ENCODE measurements around the gene COL11A2. TPM values are rescaled to one million over a fixed set of nuclear protein-coding genes. Genes with fewer than 3 reads are reported as not detected.
A peak's percentile ranks its signal among the peaks of the same experiment; 100 is the strongest.

Gene COL11A2
- total RNA-seq, 6 experiments from 2014 or later: 0.15 to 0.69 (median 0.38) TPM

GRCh38 chr6:33198159-33198852 lies 6.0 kb upstream of the COL11A2 start:
- TF ChIP-seq CTCF (IDR thresholded peaks at IDR 0.05): no peak
- Mint-ChIP-seq H3K4me1 (ENCODE audit: low read depth) (peaks cover 44% of the 10 kb centered on the region), H3K4me3 (peak overlapping the region; percentile 100), H3K36me3 (ENCODE audit: low read depth) (peaks cover 57% of the 10 kb centered on the region), H3K27ac (peak overlapping the region; percentile 59), H3K27me3 (ENCODE audit: insufficient read depth) (peaks cover 2% of the 10 kb centered on the region; the same call in 1 of the 2 replicates), H3K9me3 (no peaks in the 10 kb centered on the region)
- DNase-seq: no peak

- peaks cover 49% of the 10 kb centered on the region for H3K36me3 Mint-ChIP-seq (ENCODE audit: low read depth)
- H3K9me3 Mint-ChIP-seq: no peaks in the 10 kb centered on the region
- peak; percentile 84 for TF ChIP-seq CTCF (IDR thresholded peaks at IDR 0.05)
- peaks cover 4% of the 10 kb centered on the region; the same call in 1 of the 2 replicates for H3K27me3 Mint-ChIP-seq (ENCODE audit: insufficient read depth)
- peak; percentile 51 for DNase-seq
- H3K4me3 Mint-ChIP-seq: no peak overlapping the region
- H3K27ac Mint-ChIP-seq: peak overlapping the region; percentile 9; the same call in 1 of the 2 replicates
- peaks cover 37% of the 10 kb centered on the region for H3K4me1 Mint-ChIP-seq (ENCODE audit: low read depth)
Observed at GRCh38 chr6:33197431-33198048, 5.3 kb upstream of the COL11A2 start.

- DNase-seq: no peak
- peaks cover 29% of the 10 kb centered on the region for H3K36me3 Mint-ChIP-seq (ENCODE audit: low read depth)
- H3K27ac Mint-ChIP-seq: no peak overlapping the region
- H3K27me3 Mint-ChIP-seq (ENCODE audit: insufficient read depth): peaks cover 16% of the 10 kb centered on the region
- no peaks in the 10 kb centered on the region for H3K9me3 Mint-ChIP-seq
- peaks cover 25% of the 10 kb centered on the region for H3K4me1 Mint-ChIP-seq (ENCODE audit: low read depth)
- TF ChIP-seq CTCF (IDR thresholded peaks at IDR 0.05): no peak
- H3K4me3 Mint-ChIP-seq: no peak overlapping the region
Observed at GRCh38 chr6:33195304-33196165, 3.3 kb upstream of the COL11A2 start.

- no peak for DNase-seq
- Mint-ChIP-seq H3K36me3 (ENCODE audit: low read depth) (peaks cover 29% of the 10 kb centered on the region), H3K4me1 (ENCODE audit: low read depth) (peaks cover 23% of the 10 kb centered on the region), H3K27me3 (ENCODE audit: insufficient read depth) (peaks cover 19% of the 10 kb centered on the region), H3K9me3 (no peaks in the 10 kb centered on the region), H3K4me3 (no peak overlapping the region), H3K27ac (no peak overlapping the region)
- TF ChIP-seq CTCF (IDR thresholded peaks at IDR 0.05): no peak
Observed at GRCh38 chr6:33194431-33194979, 2.2 kb upstream of the COL11A2 start.

- no peak for DNase-seq
- Mint-ChIP-seq H3K4me3 (no peak overlapping the region), H3K36me3 (ENCODE audit: low read depth) (peaks cover 25% of the 10 kb centered on the region), H3K4me1 (ENCODE audit: low read depth) (peaks cover 15% of the 10 kb centered on the region), H3K9me3 (no peaks in the 10 kb centered on the region), H3K27ac (no peak overlapping the region), H3K27me3 (ENCODE audit: insufficient read depth) (peaks cover 19% of the 10 kb centered on the region)
- no peak for TF ChIP-seq CTCF (IDR thresholded peaks at IDR 0.05)
Observed at GRCh38 chr6:33193619-33194018, 1.4 kb upstream of the COL11A2 start.
